Measurements from ENCODE around the gene CCDC187.

Gene CCDC187

DNA sequence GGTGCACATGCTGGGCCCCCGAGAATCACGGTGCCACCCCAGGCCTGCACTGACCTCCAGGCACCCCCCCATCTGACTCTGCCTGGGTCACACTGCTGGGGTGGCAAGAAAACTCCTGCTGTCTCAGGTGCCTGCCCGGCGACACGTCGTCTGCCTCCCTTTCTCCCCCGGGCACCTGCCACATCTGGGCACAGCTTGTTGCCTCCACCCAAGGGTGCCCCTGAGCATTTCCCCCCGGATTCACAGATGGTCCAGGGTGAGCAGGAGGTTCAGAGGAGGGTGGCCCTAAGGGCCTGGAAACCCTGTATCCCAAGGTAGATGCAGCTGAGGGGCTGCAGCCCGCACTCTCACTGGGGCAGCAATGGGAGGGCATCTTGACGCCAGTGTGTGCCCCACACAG is 43.4 kb downstream of the CCDC187 start:
- TF ChIP-seq, protein P1, sequence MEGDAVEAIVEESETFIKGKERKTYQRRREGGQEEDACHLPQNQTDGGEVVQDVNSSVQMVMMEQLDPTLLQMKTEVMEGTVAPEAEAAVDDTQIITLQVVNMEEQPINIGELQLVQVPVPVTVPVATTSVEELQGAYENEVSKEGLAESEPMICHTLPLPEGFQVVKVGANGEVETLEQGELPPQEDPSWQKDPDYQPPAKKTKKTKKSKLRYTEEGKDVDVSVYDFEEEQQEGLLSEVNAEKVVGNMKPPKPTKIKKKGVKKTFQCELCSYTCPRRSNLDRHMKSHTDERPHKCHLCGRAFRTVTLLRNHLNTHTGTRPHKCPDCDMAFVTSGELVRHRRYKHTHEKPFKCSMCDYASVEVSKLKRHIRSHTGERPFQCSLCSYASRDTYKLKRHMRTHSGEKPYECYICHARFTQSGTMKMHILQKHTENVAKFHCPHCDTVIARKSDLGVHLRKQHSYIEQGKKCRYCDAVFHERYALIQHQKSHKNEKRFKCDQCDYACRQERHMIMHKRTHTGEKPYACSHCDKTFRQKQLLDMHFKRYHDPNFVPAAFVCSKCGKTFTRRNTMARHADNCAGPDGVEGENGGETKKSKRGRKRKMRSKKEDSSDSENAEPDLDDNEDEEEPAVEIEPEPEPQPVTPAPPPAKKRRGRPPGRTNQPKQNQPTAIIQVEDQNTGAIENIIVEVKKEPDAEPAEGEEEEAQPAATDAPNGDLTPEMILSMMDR (IDR thresholded peaks at IDR 0.05; ENCODE audit: low read depth, low read length, missing control alignments), result no peak
- no peak overlapping the region for H3K4me3 ChIP-seq (replicated peaks; ENCODE audit: low read depth, low read length)
- DNase-seq (ENCODE audit: extremely low read depth, low read depth), result no peak

DNA sequence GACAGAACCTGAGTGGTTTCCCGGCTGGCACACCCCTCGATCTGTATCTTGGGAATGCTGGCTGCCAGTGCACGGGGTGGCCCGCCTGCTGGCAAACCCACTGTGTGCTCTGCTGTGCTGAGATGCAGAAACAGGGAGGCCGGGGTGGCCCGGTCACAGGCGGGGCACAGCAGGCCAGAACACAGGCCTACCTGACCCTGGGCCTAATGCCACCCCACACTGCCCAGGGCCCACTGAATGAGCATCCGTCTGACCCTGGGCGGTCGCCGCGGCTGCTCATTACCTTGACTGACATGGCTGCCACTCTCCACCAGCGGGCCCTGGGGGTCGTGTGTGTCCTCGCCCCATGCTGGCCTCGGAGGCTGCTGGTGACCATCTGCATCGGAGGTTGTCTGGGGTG is 44.1 kb downstream of the CCDC187 start:
- no peak for DNase-seq (ENCODE audit: extremely low read depth, low read depth)
- TF ChIP-seq, protein P1 (IDR thresholded peaks at IDR 0.05; ENCODE audit: low read depth, low read length, missing control alignments), result no peak
- H3K4me3 ChIP-seq (replicated peaks; ENCODE audit: low read depth, low read length), result no peak overlapping the region

DNA sequence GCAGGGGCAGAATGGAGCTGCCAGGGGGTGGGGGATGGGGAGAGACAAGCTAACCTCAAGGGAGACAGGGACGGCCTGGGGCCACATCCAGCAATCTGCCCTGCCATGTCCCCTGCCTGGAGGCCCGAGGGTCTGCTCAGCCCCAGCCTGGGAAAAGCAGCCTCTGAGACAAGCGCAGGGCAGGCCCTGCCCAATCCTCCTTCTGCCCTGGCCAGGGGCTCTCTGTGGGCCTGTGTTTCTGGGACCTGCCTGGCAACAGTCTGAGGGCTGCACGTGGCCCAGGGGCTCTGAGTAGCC is 44.4 kb downstream of the CCDC187 start:
- no peak for DNase-seq (ENCODE audit: extremely low read depth, low read depth)
- no peak overlapping the region for H3K4me3 ChIP-seq (replicated peaks; ENCODE audit: low read depth, low read length)
- TF ChIP-seq, protein P1 (IDR thresholded peaks at IDR 0.05; ENCODE audit: low read depth, low read length, missing control alignments), result no peak

DNA sequence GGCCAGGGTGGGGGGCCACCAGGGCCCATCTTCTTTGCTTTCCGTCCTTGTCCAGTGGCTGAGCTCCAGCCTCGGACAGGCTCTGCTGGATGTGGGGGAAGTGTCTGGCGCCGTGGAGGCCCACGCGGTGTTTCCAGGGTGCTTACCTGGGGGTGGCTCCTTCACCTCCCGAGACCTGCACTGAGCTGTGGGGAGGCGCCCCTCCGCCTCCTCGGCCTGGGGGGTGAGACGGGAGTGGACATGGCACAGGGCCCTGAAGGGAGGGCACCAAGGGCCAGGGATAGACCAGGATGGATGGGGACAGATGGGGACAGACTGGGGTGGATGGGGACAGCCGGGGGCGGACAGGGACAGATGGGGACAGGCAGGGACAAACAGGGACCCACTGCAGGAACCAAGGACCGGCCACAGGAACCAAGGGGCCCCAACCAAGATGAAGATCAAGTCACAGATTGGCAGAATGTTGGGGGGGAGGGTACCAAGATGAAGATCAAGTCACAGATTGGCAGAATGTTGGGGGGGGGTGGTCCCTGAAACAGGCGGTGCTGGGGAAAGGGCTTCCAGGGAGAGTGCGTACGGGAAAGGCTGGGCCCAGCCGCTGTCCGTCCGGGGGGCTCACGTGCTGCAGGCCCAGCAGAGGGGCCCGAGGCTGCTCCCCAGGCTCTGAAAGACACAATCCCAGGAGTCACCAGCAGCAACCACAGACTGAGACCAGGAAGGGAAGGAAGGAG is 44.9 kb downstream of the CCDC187 start:
- no peak for DNase-seq (ENCODE audit: extremely low read depth, low read depth)
- TF ChIP-seq, protein P1 (IDR thresholded peaks at IDR 0.05; ENCODE audit: low read depth, low read length, missing control alignments), result no peak
- no peak overlapping the region for H3K4me3 ChIP-seq (replicated peaks; ENCODE audit: low read depth, low read length)

DNA sequence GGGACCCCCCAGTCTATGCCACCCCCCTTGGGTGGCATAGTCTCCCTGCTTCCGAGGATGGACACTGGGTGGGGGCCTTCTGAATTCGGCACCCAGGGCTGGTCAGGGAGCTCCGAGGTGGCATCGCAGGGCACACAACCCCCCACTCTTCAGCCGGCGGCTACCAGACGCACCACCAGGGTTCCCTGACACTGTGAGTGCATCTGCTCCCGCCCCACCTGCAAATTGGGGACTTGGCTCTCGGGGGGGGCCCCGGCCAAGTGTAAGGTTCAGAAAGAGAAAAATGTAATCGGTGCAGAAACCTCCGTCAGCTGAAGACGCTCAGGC is 45.6 kb downstream of the CCDC187 start:
- TF ChIP-seq, protein P1 (IDR thresholded peaks at IDR 0.05; ENCODE audit: low read depth, low read length, missing control alignments), result no peak
- no peak overlapping the region for H3K4me3 ChIP-seq (replicated peaks; ENCODE audit: low read depth, low read length)
- no peak for DNase-seq (ENCODE audit: extremely low read depth, low read depth)

DNA sequence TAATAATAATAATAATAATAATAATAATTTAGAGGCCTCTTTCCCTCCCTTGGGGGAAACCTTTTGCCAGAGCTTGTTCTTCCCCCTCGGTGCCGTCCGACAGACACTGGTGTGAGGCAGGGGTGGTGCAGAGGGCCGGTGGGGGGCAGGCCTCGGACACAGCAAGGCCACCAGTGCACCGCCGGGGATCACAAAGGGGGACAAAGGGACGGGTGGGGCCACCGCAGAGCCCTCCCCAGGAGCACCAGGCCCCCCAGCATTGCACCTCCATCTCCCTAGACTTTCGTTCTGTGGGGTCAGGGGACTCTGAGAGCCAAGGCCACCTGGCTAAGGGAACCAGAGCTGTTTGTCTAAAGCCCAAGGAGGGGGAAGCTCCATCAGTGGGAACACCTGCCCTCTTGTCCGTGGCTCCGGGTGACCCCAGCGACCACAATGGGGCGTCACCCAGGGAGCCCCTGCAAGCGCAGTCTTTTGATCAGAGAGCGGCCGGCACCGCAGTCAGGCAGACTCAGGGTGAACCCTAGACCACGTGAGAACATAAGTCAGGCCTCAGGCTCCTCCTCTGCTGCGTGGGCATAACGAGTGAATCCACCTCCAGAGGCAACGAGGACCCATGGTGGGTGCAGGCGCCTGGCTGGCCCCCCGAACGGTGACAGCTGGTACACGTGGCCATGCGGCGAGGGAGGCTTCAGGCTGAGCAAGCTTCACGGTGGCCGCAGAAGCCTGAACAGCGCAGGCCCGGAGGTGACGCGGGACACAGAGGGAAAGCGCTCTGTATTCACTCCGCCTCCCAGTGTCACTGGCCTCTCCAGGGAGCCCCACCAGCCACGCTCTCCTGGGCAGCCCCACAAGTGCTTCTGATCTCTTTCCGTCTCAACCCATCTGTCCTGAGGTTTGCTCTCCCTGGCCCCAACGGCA is 46.3 kb downstream of the CCDC187 start:
- TF ChIP-seq, protein P1 (IDR thresholded peaks at IDR 0.05; ENCODE audit: low read depth, low read length, missing control alignments), result no peak
- DNase-seq (ENCODE audit: extremely low read depth, low read depth), result no peak
- H3K4me3 ChIP-seq (replicated peaks; ENCODE audit: low read depth, low read length), result no peak overlapping the region

Measured in HFF-Myc (cell line).